ENCODE measurements around the gene EGLN2.
A peak's percentile ranks its signal among the peaks of the same experiment; 100 is the strongest.
"Not testable (repeated sequence)": the region's sequence is repeated elsewhere in the genome, so short reads cannot be mapped to it uniquely, and the experiment has no call there.

Gene EGLN2

GRCh38 chr19:40776932-40777644 lies 21.9 kb upstream of the EGLN2 start:
- peak; percentile 87 for DNase-seq

GRCh38 chr19:40777645-40777936 lies 21.4 kb upstream of the EGLN2 start:
- no peak for DNase-seq

GRCh38 chr19:40777937-40778705 lies 20.9 kb upstream of the EGLN2 start, which contains the start of gene RAB4B:
Gene RAB4B (plus strand): TSS chr19:40778247. CDS start chr19:40778376, 129 bp downstream.
- peak; percentile 100 for DNase-seq

GRCh38 chr19:40778706-40779284 lies 20.2 kb upstream of the EGLN2 start:
- DNase-seq: no peak

GRCh38 chr19:40780582-40780981 lies 18.4 kb upstream of the EGLN2 start:
- DNase-seq: no peak

- DNase-seq: no peak
Measured at GRCh38 chr19:40781140-40781539, 17.9 kb upstream of the EGLN2 start.

- no peak for DNase-seq
Measured at GRCh38 chr19:40783711-40784110, 15.3 kb upstream of the EGLN2 start.

GRCh38 chr19:40784146-40784545 lies 14.8 kb upstream of the EGLN2 start:
- DNase-seq: not testable (repeated sequence)

- DNase-seq: no peak
Measured at GRCh38 chr19:40785526-40785925, 13.5 kb upstream of the EGLN2 start.

- DNase-seq: no peak
Measured at GRCh38 chr19:40786060-40787037, 12.6 kb upstream of the EGLN2 start.

- DNase-seq: no peak
Measured at GRCh38 chr19:40791349-40791748, 7.6 kb upstream of the EGLN2 start.

GRCh38 chr19:40791996-40792395 lies 7.0 kb upstream of the EGLN2 start:
- no peak for DNase-seq

GRCh38 chr19:40797166-40797962 lies 1.6 kb upstream of the EGLN2 start:
- no peak for DNase-seq

- no peak for DNase-seq
Measured at GRCh38 chr19:40797963-40798682, 868 bp upstream of the EGLN2 start.

- no peak for DNase-seq
Measured at GRCh38 chr19:40799558-40800338, 757 bp downstream of the EGLN2 start.

- no peak for DNase-seq
Measured at GRCh38 chr19:40800339-40800996, 1.5 kb downstream of the EGLN2 start.

GRCh38 chr19:40800997-40801377 lies 2.0 kb downstream of the EGLN2 start:
- no peak for DNase-seq

- DNase-seq: no peak
Measured at GRCh38 chr19:40801426-40802299, 2.7 kb downstream of the EGLN2 start.
